Globus pallidus (tissue), 1 donor: Measurements from ENCODE around the gene HOXB3.

Source experiments
- DNase-seq: peaks from one replicate; pipeline ENCODE4 v3.0.0-alpha.2; 2015; ENCODE audit warnings: low spot score

Gene HOXB3

DNA sequence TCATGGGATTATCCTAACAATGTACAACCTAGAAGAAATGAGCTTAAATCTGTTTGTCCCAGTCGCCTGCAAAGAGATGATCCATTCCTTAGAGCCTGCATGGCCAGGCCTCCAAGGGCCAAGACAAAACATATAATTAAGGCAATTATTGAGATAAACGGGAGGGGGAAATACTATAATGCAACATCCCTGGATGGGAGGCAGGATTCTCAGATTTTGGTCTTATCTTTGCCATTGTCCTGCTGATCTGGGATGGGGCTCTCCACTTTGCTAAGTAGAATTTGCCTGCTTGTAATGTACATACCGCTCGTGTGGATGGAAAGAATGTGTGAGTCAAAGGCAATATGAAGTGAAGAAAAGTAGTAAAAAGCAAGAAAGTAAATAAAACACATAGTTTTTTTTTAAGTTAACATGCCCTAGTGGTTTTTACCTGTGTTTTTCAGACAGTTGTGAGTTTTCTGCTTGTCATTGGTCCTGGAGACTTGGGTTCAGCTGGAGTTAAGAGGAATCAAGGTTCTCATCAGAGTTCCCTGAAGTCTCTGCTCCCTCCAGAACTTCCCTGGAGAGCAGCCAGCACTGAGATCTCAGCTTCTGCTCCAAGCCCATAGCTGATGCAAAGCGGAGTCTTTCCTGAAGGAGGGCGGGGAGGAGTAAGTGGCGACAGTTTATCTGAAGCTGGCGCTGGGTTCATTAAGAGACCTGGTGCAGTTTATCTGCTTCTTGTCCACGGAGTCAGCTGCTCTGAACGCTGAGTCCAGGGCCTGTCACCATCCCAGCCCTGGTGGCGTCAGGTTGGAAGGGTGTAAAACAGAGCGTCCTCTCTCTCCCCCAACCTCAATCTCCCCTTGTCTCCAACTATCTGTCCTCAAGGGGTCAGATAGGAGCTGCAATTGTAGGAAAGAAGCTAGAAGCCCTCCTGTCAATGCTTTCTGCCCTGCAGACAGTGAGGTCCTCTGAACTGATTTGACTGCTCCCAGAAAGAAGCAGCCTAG, 89.3 kb downstream of the HOXB3 start:
- DNase-seq, result no peak

GRCh38 chr17:48499735-48500434, 90.2 kb downstream of the HOXB3 start:
- no peak for DNase-seq

DNA sequence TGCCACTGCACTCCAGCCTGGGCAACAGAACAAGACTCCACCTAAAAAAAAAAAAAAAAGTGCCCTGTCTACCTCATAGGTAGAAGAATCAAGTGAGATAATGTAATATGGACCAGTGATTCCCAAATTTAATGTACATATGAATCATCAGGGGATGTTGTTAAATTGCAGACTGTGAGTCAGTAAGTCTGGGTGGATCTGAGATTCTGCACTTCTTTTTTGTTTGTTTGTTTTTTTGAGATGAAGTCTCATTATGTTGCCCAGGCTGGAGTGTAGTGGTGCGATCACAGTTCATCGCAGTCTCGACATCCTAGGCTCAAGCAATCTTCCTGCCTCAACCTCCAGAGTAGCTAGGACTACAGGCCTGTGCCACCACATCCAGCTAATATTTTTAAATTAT, 90.8 kb downstream of the HOXB3 start:
- no peak for DNase-seq
